Psoas muscle (tissue), 8 donors: ENCODE data around the gene SERP2. TPM values are rescaled to one million over a fixed set of nuclear protein-coding genes. Genes with fewer than 3 reads are reported as not detected.

Source experiments
- ATAC-seq, 4 donors: fragments of 200-7000 bp; cut with Tn5 transposase; one replicate each; pipeline ENCODE4 v1.9.1; 2020; ENCODE audit warnings: moderate library complexity in 3 of 4, mild to moderate bottlenecking in 2 of 4
- DNase-seq, 2 donors: peaks; one replicate each; pipeline ENCODE4 v3.0.0-alpha.2; 2020
- H3K27ac ChIP-seq: fragments of 200-600 bp; one replicate; pipeline ENCODE4 v1.8.0; 2022
- H3K27me3 ChIP-seq, 3 donors: fragments of 200-600 bp in 1 of 3; one replicate each; pipeline versions ENCODE4 v1.6.1 to v1.8.0; 2013 to 2022; ENCODE audit warnings: low read length in 2 of 3, mild to moderate bottlenecking in 2 of 3, moderate library complexity in 1 of 3; ENCODE audit not compliant: insufficient read depth in 3 of 3
- H3K36me3 ChIP-seq, 2 donors: fragments of 200-600 bp in 1 of 2; one replicate each; pipeline versions ENCODE4 v1.6.1 to v1.8.0; 2013 to 2022; ENCODE audit warnings: low read depth in 1 of 2, mild to moderate bottlenecking in 1 of 2, moderate library complexity in 1 of 2; ENCODE audit not compliant: insufficient read depth in 1 of 2
- H3K4me1 ChIP-seq: fragments of 200-600 bp; one replicate; pipeline ENCODE4 v1.8.0; 2022
- H3K4me3 ChIP-seq: fragments of 200-600 bp; one replicate; pipeline ENCODE4 v1.8.0; 2022; ENCODE audit warnings: mild to moderate bottlenecking
- H3K9me3 ChIP-seq: fragments of 200-600 bp; one replicate; pipeline ENCODE4 v1.8.0; 2022
- CTCF ChIP-seq: fragments of 200-600 bp; IDR thresholded peaks from one replicate; pipeline ENCODE4 v1.8.0; 2022; ENCODE audit warnings: antibody characterized with exemption
- WGBS, 3 donors: extraction: QIAGEN DNeasy Blood & Tissue Kit; methylation state at CpG; one replicate each; pipeline versions ENCODE4 v1.1.6 to v1.1.7; 2013; 5-methylcytosine and 5-hydroxymethylcytosine counted together
- intact Hi-C, 2 donors: fragments of 100-400 bp; cut with DNase I; formaldehyde crosslinking; loops; one replicate each; pipeline versions ENCODE4 v1.11.0 to v1.14.2; 2022
- polyA plus RNA-seq, 3 donors: library from polyadenylated mRNA; stranded (reverse); fragments of 200-250 nt; gene quantifications; one replicate each; pipeline ENCODE4 v1.2.3, GENCODE V29; 2013
- total RNA-seq, 4 donors: library from RNA; stranded (reverse); fragmentation: NEBNext Ultra II Directional in 2 of 4; extraction: Animal tissue kit (Norgen Biotek cat#: 25700) in 2 of 4; gene quantifications; one replicate each; pipeline versions ENCODE4 v1.2.1 to v1.2.4, GENCODE V29; 2021 to 2023
- donor health status: healthy with polysubstance abuse.
- donor health status: DM: no; HTN: no; CAD: no; lungs with moderate emphysema.
- donor health status: Bipolar disorder and iron deficiency.
- donor health status: healthy.
- donor health status: DM: yes; HTN: yes; CAD: no.
- donor health status: DM: no; HTN: no; CAD: no.
- donor health status: DM: no; HTN: no; CAD: no.
- donor health status: DM: yes; HTN: yes; CAD: no.

SERP2 gene
- total and polyA plus RNA-seq, 7 donors, result 0.57 to 1.8 (median 1.1) TPM

DNA sequence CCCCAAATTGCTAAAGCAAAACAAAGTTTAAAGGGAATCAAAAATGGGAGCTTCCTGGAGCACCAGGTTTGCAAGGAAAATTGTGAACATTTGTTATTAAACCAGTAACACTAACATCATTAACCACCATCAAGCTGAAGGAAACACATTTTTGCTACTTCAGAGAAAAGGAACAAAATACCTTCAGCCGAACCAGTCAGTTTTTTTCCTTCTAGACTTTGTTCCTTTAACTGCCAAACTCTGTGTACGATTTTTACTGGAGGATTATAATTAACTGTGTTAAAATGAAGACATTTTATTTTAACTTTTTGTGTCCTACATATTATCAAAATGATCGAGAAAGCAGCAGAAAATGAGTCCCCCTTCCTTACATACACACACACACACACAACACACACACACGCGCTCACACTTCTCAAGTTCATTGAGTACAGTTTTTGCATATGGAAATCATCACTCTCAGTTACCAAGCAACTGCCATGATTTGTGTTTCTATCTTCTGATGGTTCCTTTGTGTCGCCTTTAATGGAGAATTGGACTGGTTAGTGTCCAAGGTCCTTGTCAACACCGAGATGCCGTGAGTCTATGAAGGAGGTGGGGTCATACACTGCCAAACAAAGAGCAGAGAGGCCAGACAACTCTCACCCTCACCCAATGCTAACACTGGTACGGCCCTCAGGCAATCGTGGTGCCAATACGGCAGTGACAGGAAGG is 9.8 kb upstream of the SERP2 start:
- Histone ChIP-seq H3K4me1 (peaks cover 3% of the 10 kb centered on the region), H3K27me3 (no peaks in the 10 kb centered on the region), H3K36me3 (no peaks in the 10 kb centered on the region), H3K4me3 (no peak overlapping the region), H3K9me3 (no peaks in the 10 kb centered on the region), H3K27ac (no peak overlapping the region)
- DNase-seq, result no peak
- no peak for ATAC-seq
- 83 to 86% (median 85%) methylated on average over 11 of the region's 11 CpGs for WGBS, 3 donors
- TF ChIP-seq CTCF, result no peak
- intact Hi-C loops, result no loop called here

DNA sequence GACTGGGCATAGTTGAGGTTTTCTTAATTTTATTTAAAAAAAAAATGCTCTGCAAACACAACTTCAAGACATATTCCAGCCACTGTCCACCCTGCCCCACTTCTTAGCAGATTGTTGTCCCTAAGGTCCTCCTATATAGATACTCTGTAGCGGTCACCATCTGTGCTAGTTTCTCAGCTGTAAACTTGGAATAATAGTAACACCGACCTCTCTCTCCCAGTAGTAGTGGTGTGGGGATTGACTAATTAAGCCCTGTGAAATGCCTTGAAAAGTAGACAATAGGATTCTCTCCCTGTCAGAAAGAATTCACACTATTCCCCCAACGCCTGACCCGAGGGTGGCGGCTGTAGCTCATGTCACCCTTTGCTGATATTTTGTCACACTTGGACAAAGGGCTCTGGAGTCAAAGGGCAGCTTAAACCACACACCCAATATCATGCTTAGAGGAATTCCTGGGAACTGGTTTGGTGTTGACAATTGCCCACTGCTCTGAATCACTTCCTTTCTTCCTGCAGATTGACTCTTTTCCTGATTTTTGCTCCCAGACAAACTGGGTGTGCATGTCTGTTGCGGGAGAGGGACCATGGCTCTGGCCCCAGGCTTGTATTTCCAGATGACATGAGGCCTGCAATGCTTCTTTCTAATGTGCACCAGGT is 9.2 kb upstream of the SERP2 start:
- ATAC-seq, result peak in 1 of 4 donors; percentile 40
- Histone ChIP-seq H3K27ac (no peak overlapping the region), H3K4me3 (no peak overlapping the region), H3K36me3 (no peaks in the 10 kb centered on the region), H3K27me3 (no peaks in the 10 kb centered on the region), H3K4me1 (peaks cover 3% of the 10 kb centered on the region), H3K9me3 (no peaks in the 10 kb centered on the region)
- intact Hi-C loops, result no loop called here
- WGBS, 3 donors, result 74 to 81% (median 80%) methylated on average over 6 of the region's 6 CpGs
- DNase-seq, result no peak
- no peak for TF ChIP-seq CTCF

GRCh38 chr13:44365008-44365407 is 8.6 kb upstream of the SERP2 start:
- 83 to 91% (median 89%) methylated on average over 3 of the region's 3 CpGs for WGBS, 3 donors
- H3K4me1 ChIP-seq, result peaks cover 3% of the 10 kb centered on the region
- H3K4me3 ChIP-seq, result no peak overlapping the region
- H3K27me3 ChIP-seq, result no peaks in the 10 kb centered on the region
- no peaks in the 10 kb centered on the region for H3K9me3 ChIP-seq
- no peak overlapping the region for H3K27ac ChIP-seq
- ATAC-seq (no peak), DNase-seq (no peak)
- intact Hi-C loops, result no loop called here
- no peaks in the 10 kb centered on the region for H3K36me3 ChIP-seq
- no peak for TF ChIP-seq CTCF

GRCh38 chr13:44365899-44366298 is 7.7 kb upstream of the SERP2 start:
- intact Hi-C loops, result no loop called here
- no peak overlapping the region for H3K4me3 ChIP-seq
- TF ChIP-seq CTCF, result no peak
- H3K4me1 ChIP-seq, result peaks cover 3% of the 10 kb centered on the region
- no peaks in the 10 kb centered on the region for H3K27me3 ChIP-seq
- DNase-seq, result no peak
- WGBS, 3 donors, result 85 to 89% (median 87%) methylated on average over 3 of the region's 3 CpGs
- no peaks in the 10 kb centered on the region for H3K36me3 ChIP-seq
- no peaks in the 10 kb centered on the region for H3K9me3 ChIP-seq
- no peak for ATAC-seq
- no peak overlapping the region for H3K27ac ChIP-seq
